K562 (cell line): ENCODE measurements around the gene MRM2. TPM values are rescaled to one million over a fixed set of nuclear protein-coding genes. Genes with fewer than 3 reads are reported as not detected.
A peak's percentile ranks its signal among the peaks of the same experiment; 100 is the strongest.

Experiments
- ADNP ChIP-seq: fragments of 200-800 bp; sonication (Bioruptor generic); IDR thresholded peaks from 2 replicates; pipeline ENCODE4 v1.6.1; 2016; ENCODE audit warnings: missing genetic modification characterization, missing compliant biosample characterization
- ARHGAP35 ChIP-seq: fragments of 450-650 bp; IDR thresholded peaks from 2 replicates; pipeline ENCODE4 v1.6.1; 2018; ENCODE audit not compliant: partially characterized antibody
- HMG20B ChIP-seq: fragments of 250-450 bp; sonication (Bioruptor Pico); IDR thresholded peaks from 2 replicates; pipeline ENCODE4 v1.5.0; 2021; ENCODE audit warnings: mild to moderate bottlenecking
- RBM39 ChIP-seq: fragments of 200-400 bp; formaldehyde crosslinking; optimal IDR thresholded peaks from 2 replicates; pipeline ENCODE3; 2018; ENCODE audit warnings: low read depth, low read length
- SP1 ChIP-seq: sonication (generic); formaldehyde crosslinking; IDR thresholded peaks from 2 replicates; pipeline ENCODE4 v1.8.1; 2022; ENCODE audit warnings: mild to moderate bottlenecking, missing genetic modification reagents
- SUPT5H ChIP-seq: fragments of 450-650 bp; IDR thresholded peaks from 2 replicates; pipeline ENCODE4 v1.6.1; 2016
- TAF15 ChIP-seq: fragments of 200-400 bp; formaldehyde crosslinking; IDR thresholded peaks from 2 replicates; pipeline ENCODE4 v1.6.1; 2017; ENCODE audit warnings: mild to moderate bottlenecking, low read depth, low read length, moderate library complexity
- ZNF589 ChIP-seq: fragments of 200-800 bp; sonication (Bioruptor generic); IDR thresholded peaks from 2 replicates; pipeline ENCODE4 v1.6.1; 2016; ENCODE audit warnings: low read depth, missing genetic modification characterization, missing compliant biosample characterization
- polyA plus RNA-seq, 8 experiments: library from polyadenylated mRNA; depleted of rRNA in 4 of 8; stranded (reverse) in 5 of 8; unstranded in 3 of 8; fragments of >200 nt; fragmentation: Nextera tagmentation in 2 of 8; fragmentation: Illumina TruSeq in 1 of 8; extraction: Ambion mirVana in 2 of 8; extraction: Trizol in 1 of 8; gene quantifications; 2 replicates each; pipeline versions ENCODE4 v1.2.1 to v1.2.3, GENCODE V29; 2011 to 2014; ENCODE audit warnings: inconsistent platforms in 1 of 8, missing spikeins in 1 of 8
- total RNA-seq, 7 experiments: library from RNA; depleted of rRNA in 6 of 7; stranded (reverse); fragments of >200 nt in 6 of 7; fragmentation: Illumina TruSeq in 2 of 7; extraction: Trizol in 2 of 7; gene quantifications; 2 replicates each; pipeline versions ENCODE4 v1.2.1 to v1.2.3, GENCODE V29; 2011 to 2021; ENCODE audit warnings: low replicate concordance in 1 of 7
- TF ChIP-seq, protein P1 (sequence below): fragments of 200-600 bp; sonication (generic); IDR thresholded peaks from one replicate; pipeline ENCODE4 v1.6.1; 2012; ENCODE audit warnings: mild to moderate bottlenecking, low read depth, low read length, inconsistent platforms
- TF ChIP-seq, protein P2 (sequence below): fragments of 250-450 bp; sonication (Bioruptor Pico); IDR thresholded peaks from 2 replicates; pipeline ENCODE4 v1.8.0; 2022; ENCODE audit warnings: moderate library complexity, mild to moderate bottlenecking, inconsistent platforms
- TF ChIP-seq, protein P3 (sequence below): sonication (generic); formaldehyde crosslinking; IDR thresholded peaks from 2 replicates; pipeline ENCODE4 v1.8.0; 2022; ENCODE audit warnings: missing genetic modification reagents, mild to moderate bottlenecking, moderate library complexity, borderline replicate concordance
- TF ChIP-seq, protein P4 (sequence below): fragments of 450-650 bp; conservative IDR thresholded peaks from 2 replicates; pipeline ENCODE4 v1.6.1; 2016; ENCODE audit warnings: missing genetic modification characterization, low read depth, mild to moderate bottlenecking, missing compliant biosample characterization, moderate library complexity

Gene MRM2
- total and polyA plus RNA-seq, 9 of the 15 experiments (the other 6 are each of a cell fraction or from before 2014, with no cell fraction given) = 32.4 to 116 (median 50.5) TPM

DNA sequence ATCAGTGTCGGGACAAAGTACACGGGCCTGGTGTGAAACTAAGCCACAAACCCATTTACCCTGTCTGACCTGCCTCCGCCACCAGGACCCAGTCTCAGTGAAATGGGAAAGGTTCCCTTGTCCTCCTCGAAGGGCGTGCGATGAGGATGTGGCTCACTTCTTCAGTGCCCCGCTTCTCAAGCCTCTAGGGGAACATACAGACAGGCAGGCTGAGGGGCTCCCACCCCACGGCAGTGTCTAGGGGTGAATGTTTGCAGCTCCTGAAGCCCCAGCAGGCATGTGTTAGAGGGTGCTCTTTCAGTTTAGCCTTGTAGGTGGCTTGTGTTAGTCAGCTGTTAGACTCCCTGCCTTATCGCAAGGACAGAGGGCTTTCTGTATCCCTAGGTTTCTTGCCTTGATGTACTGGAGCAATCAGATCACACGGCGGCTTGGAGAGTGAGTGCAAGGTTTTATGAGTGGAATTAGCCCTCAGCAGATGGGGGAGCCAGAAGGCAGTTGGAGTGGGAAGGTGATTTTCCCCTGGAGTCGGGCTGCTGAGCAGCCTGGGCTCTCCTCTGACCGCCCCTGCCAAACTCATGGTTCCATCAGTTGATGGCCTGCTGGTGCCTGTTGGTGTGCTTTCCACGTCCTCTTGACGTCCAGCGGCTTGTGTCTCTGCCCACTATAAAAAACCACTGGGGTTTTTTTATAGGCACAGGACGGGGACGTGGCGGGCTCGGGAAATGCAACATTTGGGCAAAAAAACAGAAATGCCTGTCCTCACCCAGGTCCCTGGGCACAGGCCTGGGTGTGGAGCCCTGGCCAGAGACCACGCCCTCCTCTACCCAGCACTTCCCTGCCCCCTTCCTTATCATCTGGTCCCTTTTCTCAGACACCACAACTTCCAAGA, 780 bp upstream of the MRM2 start (continued):
- no peak for TF ChIP-seq RBM39
- no peak for TF ChIP-seq TAF15
- TF ChIP-seq, protein P1, sequence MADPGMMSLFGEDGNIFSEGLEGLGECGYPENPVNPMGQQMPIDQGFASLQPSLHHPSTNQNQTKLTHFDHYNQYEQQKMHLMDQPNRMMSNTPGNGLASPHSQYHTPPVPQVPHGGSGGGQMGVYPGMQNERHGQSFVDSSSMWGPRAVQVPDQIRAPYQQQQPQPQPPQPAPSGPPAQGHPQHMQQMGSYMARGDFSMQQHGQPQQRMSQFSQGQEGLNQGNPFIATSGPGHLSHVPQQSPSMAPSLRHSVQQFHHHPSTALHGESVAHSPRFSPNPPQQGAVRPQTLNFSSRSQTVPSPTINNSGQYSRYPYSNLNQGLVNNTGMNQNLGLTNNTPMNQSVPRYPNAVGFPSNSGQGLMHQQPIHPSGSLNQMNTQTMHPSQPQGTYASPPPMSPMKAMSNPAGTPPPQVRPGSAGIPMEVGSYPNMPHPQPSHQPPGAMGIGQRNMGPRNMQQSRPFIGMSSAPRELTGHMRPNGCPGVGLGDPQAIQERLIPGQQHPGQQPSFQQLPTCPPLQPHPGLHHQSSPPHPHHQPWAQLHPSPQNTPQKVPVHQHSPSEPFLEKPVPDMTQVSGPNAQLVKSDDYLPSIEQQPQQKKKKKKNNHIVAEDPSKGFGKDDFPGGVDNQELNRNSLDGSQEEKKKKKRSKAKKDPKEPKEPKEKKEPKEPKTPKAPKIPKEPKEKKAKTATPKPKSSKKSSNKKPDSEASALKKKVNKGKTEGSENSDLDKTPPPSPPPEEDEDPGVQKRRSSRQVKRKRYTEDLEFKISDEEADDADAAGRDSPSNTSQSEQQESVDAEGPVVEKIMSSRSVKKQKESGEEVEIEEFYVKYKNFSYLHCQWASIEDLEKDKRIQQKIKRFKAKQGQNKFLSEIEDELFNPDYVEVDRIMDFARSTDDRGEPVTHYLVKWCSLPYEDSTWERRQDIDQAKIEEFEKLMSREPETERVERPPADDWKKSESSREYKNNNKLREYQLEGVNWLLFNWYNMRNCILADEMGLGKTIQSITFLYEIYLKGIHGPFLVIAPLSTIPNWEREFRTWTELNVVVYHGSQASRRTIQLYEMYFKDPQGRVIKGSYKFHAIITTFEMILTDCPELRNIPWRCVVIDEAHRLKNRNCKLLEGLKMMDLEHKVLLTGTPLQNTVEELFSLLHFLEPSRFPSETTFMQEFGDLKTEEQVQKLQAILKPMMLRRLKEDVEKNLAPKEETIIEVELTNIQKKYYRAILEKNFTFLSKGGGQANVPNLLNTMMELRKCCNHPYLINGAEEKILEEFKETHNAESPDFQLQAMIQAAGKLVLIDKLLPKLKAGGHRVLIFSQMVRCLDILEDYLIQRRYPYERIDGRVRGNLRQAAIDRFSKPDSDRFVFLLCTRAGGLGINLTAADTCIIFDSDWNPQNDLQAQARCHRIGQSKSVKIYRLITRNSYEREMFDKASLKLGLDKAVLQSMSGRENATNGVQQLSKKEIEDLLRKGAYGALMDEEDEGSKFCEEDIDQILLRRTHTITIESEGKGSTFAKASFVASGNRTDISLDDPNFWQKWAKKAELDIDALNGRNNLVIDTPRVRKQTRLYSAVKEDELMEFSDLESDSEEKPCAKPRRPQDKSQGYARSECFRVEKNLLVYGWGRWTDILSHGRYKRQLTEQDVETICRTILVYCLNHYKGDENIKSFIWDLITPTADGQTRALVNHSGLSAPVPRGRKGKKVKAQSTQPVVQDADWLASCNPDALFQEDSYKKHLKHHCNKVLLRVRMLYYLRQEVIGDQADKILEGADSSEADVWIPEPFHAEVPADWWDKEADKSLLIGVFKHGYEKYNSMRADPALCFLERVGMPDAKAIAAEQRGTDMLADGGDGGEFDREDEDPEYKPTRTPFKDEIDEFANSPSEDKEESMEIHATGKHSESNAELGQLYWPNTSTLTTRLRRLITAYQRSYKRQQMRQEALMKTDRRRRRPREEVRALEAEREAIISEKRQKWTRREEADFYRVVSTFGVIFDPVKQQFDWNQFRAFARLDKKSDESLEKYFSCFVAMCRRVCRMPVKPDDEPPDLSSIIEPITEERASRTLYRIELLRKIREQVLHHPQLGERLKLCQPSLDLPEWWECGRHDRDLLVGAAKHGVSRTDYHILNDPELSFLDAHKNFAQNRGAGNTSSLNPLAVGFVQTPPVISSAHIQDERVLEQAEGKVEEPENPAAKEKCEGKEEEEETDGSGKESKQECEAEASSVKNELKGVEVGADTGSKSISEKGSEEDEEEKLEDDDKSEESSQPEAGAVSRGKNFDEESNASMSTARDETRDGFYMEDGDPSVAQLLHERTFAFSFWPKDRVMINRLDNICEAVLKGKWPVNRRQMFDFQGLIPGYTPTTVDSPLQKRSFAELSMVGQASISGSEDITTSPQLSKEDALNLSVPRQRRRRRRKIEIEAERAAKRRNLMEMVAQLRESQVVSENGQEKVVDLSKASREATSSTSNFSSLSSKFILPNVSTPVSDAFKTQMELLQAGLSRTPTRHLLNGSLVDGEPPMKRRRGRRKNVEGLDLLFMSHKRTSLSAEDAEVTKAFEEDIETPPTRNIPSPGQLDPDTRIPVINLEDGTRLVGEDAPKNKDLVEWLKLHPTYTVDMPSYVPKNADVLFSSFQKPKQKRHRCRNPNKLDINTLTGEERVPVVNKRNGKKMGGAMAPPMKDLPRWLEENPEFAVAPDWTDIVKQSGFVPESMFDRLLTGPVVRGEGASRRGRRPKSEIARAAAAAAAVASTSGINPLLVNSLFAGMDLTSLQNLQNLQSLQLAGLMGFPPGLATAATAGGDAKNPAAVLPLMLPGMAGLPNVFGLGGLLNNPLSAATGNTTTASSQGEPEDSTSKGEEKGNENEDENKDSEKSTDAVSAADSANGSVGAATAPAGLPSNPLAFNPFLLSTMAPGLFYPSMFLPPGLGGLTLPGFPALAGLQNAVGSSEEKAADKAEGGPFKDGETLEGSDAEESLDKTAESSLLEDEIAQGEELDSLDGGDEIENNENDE = no peak
- TF ChIP-seq, protein P2, sequence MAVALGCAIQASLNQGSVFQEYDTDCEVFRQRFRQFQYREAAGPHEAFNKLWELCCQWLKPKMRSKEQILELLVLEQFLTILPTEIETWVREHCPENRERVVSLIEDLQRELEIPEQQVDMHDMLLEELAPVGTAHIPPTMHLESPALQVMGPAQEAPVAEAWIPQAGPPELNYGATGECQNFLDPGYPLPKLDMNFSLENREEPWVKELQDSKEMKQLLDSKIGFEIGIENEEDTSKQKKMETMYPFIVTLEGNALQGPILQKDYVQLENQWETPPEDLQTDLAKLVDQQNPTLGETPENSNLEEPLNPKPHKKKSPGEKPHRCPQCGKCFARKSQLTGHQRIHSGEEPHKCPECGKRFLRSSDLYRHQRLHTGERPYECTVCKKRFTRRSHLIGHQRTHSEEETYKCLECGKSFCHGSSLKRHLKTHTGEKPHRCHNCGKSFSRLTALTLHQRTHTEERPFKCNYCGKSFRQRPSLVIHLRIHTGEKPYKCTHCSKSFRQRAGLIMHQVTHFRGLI (CRISPR knock-in tag) = no peak
- no peak for TF ChIP-seq SUPT5H
- no peak for TF ChIP-seq ADNP
- TF ChIP-seq SP1 (CRISPR knock-in tag) = no peak
- TF ChIP-seq, protein P3, sequence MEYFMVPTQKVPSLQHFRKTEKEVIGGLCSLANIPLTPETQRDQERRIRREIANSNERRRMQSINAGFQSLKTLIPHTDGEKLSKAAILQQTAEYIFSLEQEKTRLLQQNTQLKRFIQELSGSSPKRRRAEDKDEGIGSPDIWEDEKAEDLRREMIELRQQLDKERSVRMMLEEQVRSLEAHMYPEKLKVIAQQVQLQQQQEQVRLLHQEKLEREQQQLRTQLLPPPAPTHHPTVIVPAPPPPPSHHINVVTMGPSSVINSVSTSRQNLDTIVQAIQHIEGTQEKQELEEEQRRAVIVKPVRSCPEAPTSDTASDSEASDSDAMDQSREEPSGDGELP = peak; percentile 94
- no peak for TF ChIP-seq ARHGAP35
- TF ChIP-seq, protein P4, sequence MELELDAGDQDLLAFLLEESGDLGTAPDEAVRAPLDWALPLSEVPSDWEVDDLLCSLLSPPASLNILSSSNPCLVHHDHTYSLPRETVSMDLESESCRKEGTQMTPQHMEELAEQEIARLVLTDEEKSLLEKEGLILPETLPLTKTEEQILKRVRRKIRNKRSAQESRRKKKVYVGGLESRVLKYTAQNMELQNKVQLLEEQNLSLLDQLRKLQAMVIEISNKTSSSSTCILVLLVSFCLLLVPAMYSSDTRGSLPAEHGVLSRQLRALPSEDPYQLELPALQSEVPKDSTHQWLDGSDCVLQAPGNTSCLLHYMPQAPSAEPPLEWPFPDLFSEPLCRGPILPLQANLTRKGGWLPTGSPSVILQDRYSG (tag) = no peak
- no peak for TF ChIP-seq ZNF589 (CRISPR knock-in tag)
- TF ChIP-seq HMG20B (CRISPR knock-in tag) = no peak
